GM18951 (cell line): Measurements from ENCODE around the gene CYTH2.

ENCODE experiments used
- POLR2A ChIP-seq: IDR thresholded peaks from 4 replicates; pipeline ENCODE4 v1.6.1; 2011; ENCODE audit warnings: mild to moderate bottlenecking; ENCODE audit not compliant: insufficient read length, insufficient read depth; ENCODE audit errors: extremely low read depth
- in situ Hi-C: fragments of 300-500 bp; cut with MboI; formaldehyde crosslinking; loops from one replicate; pipeline ENCODE4 v1.12.0; 2022; ENCODE audit warnings: low sequenced_read_pairs, mixed read lengths, inconsistent platforms; ENCODE audit not compliant: unreplicated experiment

The CYTH2 gene

DNA sequence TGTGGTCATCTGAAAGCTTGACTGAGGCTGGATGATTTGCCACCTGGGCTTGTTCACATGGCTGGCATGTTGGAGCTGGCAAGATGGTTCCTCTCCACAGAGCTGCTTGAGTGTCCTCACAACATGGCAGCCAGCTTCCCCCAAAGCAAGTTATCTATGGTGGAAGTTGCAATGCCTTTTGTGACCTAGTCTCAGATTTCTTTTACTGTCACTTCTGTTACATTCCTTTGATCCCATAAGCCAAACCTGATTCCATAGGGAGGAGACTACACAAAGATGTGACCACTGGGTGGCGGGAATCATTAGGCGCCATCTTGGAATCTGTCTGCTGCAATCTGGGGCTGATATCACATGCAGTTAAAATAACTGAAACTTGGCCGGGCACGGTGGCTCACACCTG is 60.0 kb downstream of the CYTH2 start:
- in situ Hi-C loops = no loop called here
- no peak for TF ChIP-seq POLR2A

DNA sequence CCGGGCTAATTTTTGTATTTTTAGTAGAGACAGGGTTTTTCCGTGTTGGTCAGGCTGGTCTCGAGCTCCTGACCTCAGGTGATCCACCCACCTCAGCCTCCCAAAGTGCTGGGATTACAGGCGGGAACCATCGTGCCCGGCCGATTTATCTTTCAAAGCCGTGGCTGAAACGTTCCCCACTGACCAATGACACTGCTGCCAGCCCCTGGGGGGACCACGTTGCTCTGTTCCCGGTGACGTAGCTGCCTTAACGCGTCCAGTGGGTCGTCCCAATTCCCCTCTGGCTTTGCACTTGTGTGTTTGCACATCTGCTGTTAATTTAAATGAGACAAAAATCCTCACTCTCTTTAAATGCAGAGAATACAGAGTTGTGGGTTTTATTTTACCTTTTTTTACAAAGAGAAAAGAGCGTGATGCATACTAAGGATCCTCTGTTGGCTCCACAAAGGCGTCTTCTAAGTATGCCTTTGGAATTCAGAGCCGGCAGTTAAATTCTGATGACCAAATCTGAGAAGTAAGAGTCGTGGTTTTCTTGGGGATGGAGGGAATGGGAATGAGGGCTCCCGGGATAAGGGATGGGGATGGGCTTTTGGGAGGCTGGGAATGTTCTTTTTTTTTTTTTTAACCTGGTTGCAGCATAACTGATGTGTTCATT is 61.0 kb downstream of the CYTH2 start:
- in situ Hi-C loops = no loop called here
- no peak for TF ChIP-seq POLR2A

DNA sequence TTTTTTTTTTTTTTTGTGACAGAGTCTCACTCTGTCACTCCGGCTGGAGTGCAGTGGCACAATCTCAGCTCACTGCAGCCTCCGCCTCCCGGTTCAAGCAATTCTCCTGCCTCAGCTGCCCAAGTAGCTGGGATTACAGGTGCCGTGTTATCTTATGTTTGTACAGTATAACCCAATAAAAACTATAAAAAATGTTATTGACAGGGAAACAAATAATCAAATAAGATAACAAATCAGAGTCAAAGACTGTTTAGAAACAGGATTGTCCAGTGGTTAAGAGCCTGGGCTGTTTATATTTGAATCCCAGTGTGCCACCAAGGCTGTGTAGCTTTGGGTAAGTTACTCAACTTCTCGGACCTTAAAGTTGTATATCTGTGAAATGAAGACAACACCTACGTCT is 61.6 kb downstream of the CYTH2 start:
- TF ChIP-seq POLR2A = no peak
- in situ Hi-C loops = no loop called here
